T-helper 2 cell treated with Interferon-gamma antibody and Interleukin-4, amounts not matched to agents 5 μg/mL and 100 μg/mL, for 36 hours (primary cell): ENCODE results near the gene PLPPR4.
"Not testable (repeated sequence)": the region's sequence is repeated elsewhere in the genome, so short reads cannot be mapped to it uniquely, and the experiment has no call there.

Experiments used
- DNase-seq: peaks from one replicate; pipeline ENCODE4 v3.0.0; 2021; ENCODE audit warnings: low spot score
- H3K27ac Mint-ChIP-seq: one replicate; pipeline ENCODE4 v1.8.0; 2021; ENCODE audit warnings: mild to moderate bottlenecking, mixed read lengths
- H3K27me3 Mint-ChIP-seq: one replicate; pipeline ENCODE4 v1.8.0; 2021; ENCODE audit warnings: low read depth, mixed read lengths
- H3K36me3 Mint-ChIP-seq: one replicate; pipeline ENCODE4 v1.8.0; 2021; ENCODE audit warnings: low read depth, mixed read lengths
- H3K4me1 Mint-ChIP-seq: one replicate; pipeline ENCODE4 v1.8.0; 2021; ENCODE audit warnings: low read depth, mixed read lengths
- H3K4me3 Mint-ChIP-seq: one replicate; pipeline ENCODE4 v1.8.0; 2022; ENCODE audit warnings: mild to moderate bottlenecking, moderate library complexity, mixed read lengths
- H3K9me3 Mint-ChIP-seq: one replicate; pipeline ENCODE4 v1.8.0; 2021; ENCODE audit warnings: mixed read lengths

Gene PLPPR4

GRCh38 chr1:99246152-99246551, 18.1 kb upstream of the PLPPR4 start:
- H3K4me3 Mint-ChIP-seq: no peak overlapping the region
- H3K27me3 Mint-ChIP-seq: no peaks in the 10 kb centered on the region
- no peak for DNase-seq
- no peaks in the 10 kb centered on the region for H3K4me1 Mint-ChIP-seq
- H3K27ac Mint-ChIP-seq: no peak overlapping the region
- peaks cover 8% of the 10 kb centered on the region for H3K9me3 Mint-ChIP-seq
- H3K36me3 Mint-ChIP-seq: no peaks in the 10 kb centered on the region

- Mint-ChIP-seq H3K4me1 (no peaks in the 10 kb centered on the region), H3K36me3 (no peaks in the 10 kb centered on the region), H3K4me3 (no peak overlapping the region), H3K27me3 (no peaks in the 10 kb centered on the region), H3K9me3 (peaks cover 8% of the 10 kb centered on the region), H3K27ac (no peak overlapping the region)
- no peak for DNase-seq
These were observed 17.1 kb upstream of the PLPPR4 start for GRCh38 chr1:99247199-99247598.

GRCh38 chr1:99250728-99251127, 13.6 kb upstream of the PLPPR4 start:
- Mint-ChIP-seq H3K27me3 (no peaks in the 10 kb centered on the region), H3K4me1 (no peaks in the 10 kb centered on the region), H3K36me3 (no peaks in the 10 kb centered on the region), H3K27ac (no peak overlapping the region), H3K9me3 (no peaks in the 10 kb centered on the region), H3K4me3 (no peak overlapping the region)
- DNase-seq: no peak

DNA sequence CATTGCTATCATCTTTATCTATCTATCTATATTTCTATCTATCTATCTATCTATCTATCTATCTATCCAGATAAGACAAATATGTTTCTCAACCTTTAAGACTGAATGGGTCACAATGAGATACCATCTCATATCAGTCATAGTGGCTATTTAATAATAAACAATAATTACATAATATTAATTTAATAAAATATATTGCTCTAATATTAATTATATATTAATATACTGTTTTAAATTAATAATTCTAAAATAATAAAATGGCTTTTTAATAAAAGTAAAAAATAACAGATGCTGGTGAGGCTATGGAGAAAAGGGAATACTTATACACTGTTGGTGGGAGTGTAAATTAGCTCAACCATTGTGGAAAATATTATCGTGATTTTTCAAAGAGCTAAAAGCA, 13.0 kb upstream of the PLPPR4 start:
- Mint-ChIP-seq H3K4me3 (no peak overlapping the region), H3K9me3 (no peaks in the 10 kb centered on the region), H3K27me3 (no peaks in the 10 kb centered on the region), H3K36me3 (no peaks in the 10 kb centered on the region), H3K4me1 (no peaks in the 10 kb centered on the region), H3K27ac (no peak overlapping the region)
- DNase-seq: no peak

DNA sequence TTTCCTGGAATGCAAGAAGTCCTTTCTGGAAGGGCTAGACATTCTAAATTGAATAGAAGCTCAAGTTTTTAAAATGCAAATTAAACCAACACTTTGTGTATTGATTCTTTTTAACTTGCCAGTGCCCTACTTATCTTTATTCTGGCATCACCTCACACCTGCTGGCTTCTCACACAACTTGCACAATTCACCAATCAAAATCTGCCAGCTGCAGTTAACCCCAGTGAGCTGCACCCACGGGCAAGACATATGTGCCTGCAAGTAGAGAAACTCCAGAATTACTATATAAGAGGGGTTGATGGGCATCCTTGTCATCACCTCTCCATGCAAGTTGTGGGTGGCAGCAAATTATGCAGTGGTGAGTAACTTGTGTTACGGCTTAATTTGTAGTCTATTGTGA, 11.7 kb upstream of the PLPPR4 start:
- no peaks in the 10 kb centered on the region for H3K9me3 Mint-ChIP-seq
- DNase-seq: no peak
- no peaks in the 10 kb centered on the region for H3K36me3 Mint-ChIP-seq
- no peaks in the 10 kb centered on the region for H3K4me1 Mint-ChIP-seq
- no peak overlapping the region for H3K4me3 Mint-ChIP-seq
- no peaks in the 10 kb centered on the region for H3K27me3 Mint-ChIP-seq
- H3K27ac Mint-ChIP-seq: no peak overlapping the region

- not testable (repeated sequence) for H3K27ac Mint-ChIP-seq, H3K36me3 Mint-ChIP-seq, H3K4me1 Mint-ChIP-seq, H3K4me3 Mint-ChIP-seq, H3K9me3 Mint-ChIP-seq, DNase-seq
- peaks cover 27% of the 10 kb centered on the region for H3K27me3 Mint-ChIP-seq
These were observed 3.9 kb upstream of the PLPPR4 start for GRCh38 chr1:99260402-99260801.

DNA sequence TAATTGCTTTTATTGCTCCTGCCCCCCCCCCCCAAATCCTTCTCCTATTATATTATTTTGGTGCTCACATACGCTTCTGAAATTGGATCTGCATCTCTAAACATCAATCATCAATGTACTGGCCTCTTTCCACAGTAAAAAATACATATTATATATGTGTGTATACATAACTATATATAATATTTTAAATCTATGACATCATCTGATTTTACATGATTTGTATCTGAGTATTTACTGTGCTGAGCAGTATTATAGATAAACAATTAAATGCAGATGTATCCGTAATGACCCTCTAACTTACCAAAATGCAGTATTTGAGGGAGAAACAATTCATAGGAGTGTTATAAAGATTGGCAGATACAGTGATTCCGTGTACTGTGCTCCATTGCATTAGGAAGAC, 832 bp downstream of the PLPPR4 start:
- Mint-ChIP-seq H3K4me1 (no peaks in the 10 kb centered on the region), H3K9me3 (no peaks in the 10 kb centered on the region), H3K4me3 (no peak overlapping the region), H3K27ac (no peak overlapping the region), H3K36me3 (no peaks in the 10 kb centered on the region), H3K27me3 (peaks cover 30% of the 10 kb centered on the region)
- DNase-seq: no peak

- Mint-ChIP-seq H3K36me3 (no peaks in the 10 kb centered on the region), H3K4me3 (no peak overlapping the region), H3K27me3 (peaks cover 30% of the 10 kb centered on the region), H3K9me3 (no peaks in the 10 kb centered on the region), H3K27ac (no peak overlapping the region), H3K4me1 (no peaks in the 10 kb centered on the region)
- DNase-seq: no peak
These were observed 2.4 kb downstream of the PLPPR4 start for GRCh38 chr1:99266726-99267125.

GRCh38 chr1:99268021-99268420, 3.7 kb downstream of the PLPPR4 start:
- no peak overlapping the region for H3K4me3 Mint-ChIP-seq
- H3K27me3 Mint-ChIP-seq: peaks cover 23% of the 10 kb centered on the region
- H3K4me1 Mint-ChIP-seq: no peaks in the 10 kb centered on the region
- no peak overlapping the region for H3K27ac Mint-ChIP-seq
- H3K36me3 Mint-ChIP-seq: no peaks in the 10 kb centered on the region
- H3K9me3 Mint-ChIP-seq: no peaks in the 10 kb centered on the region
- no peak for DNase-seq

DNA sequence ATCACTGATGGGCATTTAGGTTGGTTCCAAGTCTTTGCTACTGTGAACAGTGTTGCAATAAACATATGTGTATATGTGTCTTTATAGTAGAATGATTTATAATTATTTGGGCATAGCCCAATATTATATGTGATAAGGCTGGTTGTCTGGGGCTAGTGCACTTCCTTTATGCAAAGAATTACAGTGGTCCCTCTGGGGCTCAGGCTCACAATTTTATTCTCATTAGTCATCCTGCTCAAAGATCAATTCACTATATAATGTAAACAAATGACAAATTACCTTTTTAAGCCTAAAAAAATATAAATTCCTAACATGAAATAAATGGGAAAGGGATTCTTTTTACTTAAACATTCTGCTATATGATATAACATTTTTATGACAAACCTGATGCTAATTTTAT, 5.0 kb downstream of the PLPPR4 start:
- H3K27ac Mint-ChIP-seq: no peak overlapping the region
- no peaks in the 10 kb centered on the region for H3K4me1 Mint-ChIP-seq
- DNase-seq: no peak
- H3K27me3 Mint-ChIP-seq: peaks cover 12% of the 10 kb centered on the region
- no peak overlapping the region for H3K4me3 Mint-ChIP-seq
- no peaks in the 10 kb centered on the region for H3K9me3 Mint-ChIP-seq
- H3K36me3 Mint-ChIP-seq: no peaks in the 10 kb centered on the region

DNA sequence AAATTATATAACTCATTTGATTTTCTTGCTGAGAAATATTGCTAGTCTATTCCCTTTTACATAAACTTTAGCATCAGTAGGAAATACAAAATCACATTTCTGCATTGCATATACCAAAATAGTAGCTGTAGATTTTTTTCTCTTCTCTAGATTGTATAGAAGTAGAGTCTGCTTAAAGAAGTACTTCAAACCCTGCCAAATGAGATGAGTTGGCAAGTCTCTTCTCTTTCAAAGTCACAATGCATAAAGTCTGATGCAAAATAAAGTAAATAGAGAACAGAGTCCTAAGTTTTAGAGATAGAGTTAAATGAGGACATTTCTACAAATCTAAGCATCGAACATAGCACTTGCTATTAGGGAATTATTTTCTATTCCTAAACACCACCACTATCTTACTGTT, 6.4 kb downstream of the PLPPR4 start:
- H3K9me3 Mint-ChIP-seq: no peaks in the 10 kb centered on the region
- no peaks in the 10 kb centered on the region for H3K4me1 Mint-ChIP-seq
- no peaks in the 10 kb centered on the region for H3K36me3 Mint-ChIP-seq
- H3K27me3 Mint-ChIP-seq: peaks cover under 1% of the 10 kb centered on the region
- H3K4me3 Mint-ChIP-seq: no peak overlapping the region
- DNase-seq: no peak
- no peak overlapping the region for H3K27ac Mint-ChIP-seq

DNA sequence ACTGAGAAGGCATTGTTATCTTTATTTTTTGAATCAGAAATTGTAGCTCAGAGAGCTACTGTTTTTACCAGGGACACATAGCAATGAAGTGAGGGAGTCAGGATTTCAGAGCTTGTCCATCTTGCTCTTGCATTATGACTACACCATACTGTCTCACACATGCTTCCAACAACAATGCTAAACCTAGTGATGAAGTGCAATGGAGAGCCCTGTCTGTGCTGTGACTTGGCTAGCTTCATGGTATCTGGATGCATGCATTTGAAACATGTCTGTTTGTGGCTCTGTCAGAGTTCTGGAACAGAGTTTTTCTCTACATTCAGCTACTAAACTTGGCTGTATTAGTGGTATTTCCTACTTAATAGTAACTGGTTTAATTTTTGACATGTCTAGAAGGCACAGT, 7.0 kb downstream of the PLPPR4 start:
- DNase-seq: no peak
- no peak overlapping the region for H3K27ac Mint-ChIP-seq
- no peaks in the 10 kb centered on the region for H3K9me3 Mint-ChIP-seq
- H3K4me3 Mint-ChIP-seq: no peak overlapping the region
- no peaks in the 10 kb centered on the region for H3K4me1 Mint-ChIP-seq
- no peaks in the 10 kb centered on the region for H3K36me3 Mint-ChIP-seq
- H3K27me3 Mint-ChIP-seq: no peaks in the 10 kb centered on the region

DNA sequence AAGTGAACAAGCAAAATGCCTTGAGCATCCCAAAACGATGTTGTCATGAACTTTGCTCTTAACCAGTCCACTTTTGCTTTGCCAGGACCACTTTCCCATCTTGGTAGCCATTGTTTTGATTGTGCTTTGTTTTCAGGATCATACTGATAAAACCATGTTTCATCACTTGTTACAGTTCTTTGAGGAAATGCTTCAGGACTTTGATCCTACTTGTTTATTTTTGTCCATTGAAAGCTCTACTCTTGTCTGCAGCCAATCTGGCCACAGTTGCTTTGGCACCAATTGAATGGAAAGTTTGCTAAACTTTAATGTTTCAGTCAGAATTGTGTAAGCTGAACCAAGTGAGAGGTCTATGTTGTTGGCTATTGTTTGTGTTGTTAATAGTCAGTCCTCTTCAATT, 12.8 kb downstream of the PLPPR4 start:
- Mint-ChIP-seq H3K9me3 (no peaks in the 10 kb centered on the region), H3K36me3 (no peaks in the 10 kb centered on the region), H3K4me1 (no peaks in the 10 kb centered on the region), H3K4me3 (no peak overlapping the region), H3K27me3 (no peaks in the 10 kb centered on the region), H3K27ac (no peak overlapping the region)
- no peak for DNase-seq

DNA sequence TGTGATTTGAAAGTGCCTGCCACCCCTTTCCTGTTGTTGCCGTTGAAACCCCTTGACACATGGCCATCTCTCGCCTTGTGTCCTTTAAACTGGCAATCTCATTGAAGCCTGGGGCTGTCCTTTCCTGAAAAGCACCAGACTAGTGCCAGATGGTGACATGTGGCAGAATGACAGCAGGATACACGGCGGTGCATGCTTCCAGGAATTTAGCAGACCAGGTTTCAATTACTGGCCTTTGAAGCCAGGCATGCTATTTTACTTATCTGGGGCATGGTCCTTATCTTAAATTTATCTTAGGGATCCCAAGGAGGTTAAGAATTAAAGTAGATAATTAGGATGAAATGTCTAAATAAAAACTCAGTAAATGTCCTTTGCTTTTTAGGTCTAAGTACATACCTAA, 15.2 kb downstream of the PLPPR4 start:
- no peak overlapping the region for H3K4me3 Mint-ChIP-seq
- no peaks in the 10 kb centered on the region for H3K36me3 Mint-ChIP-seq
- H3K27me3 Mint-ChIP-seq: no peaks in the 10 kb centered on the region
- no peak overlapping the region for H3K27ac Mint-ChIP-seq
- no peak for DNase-seq
- H3K4me1 Mint-ChIP-seq: no peaks in the 10 kb centered on the region
- no peaks in the 10 kb centered on the region for H3K9me3 Mint-ChIP-seq

DNA sequence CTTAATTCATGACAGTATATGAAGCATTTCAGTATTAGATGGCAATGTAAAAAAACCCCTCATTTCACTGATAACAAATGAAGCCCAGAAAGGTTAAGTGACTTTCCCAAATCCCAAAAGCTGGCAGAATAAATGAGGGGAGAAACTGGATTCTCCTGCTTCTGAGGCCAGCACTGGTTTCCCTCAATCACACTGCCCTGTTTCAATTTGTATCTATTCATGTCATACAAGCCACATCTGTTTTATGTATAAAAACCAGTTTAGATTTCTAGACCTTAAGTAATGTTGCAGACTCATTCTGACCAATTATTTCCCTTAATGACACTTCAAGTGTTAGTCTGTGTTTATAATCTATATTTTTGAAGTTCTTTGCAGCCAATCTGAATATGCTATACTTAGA, 16.8 kb downstream of the PLPPR4 start:
- no peaks in the 10 kb centered on the region for H3K9me3 Mint-ChIP-seq
- no peak overlapping the region for H3K27ac Mint-ChIP-seq
- no peak for DNase-seq
- no peaks in the 10 kb centered on the region for H3K4me1 Mint-ChIP-seq
- H3K36me3 Mint-ChIP-seq: no peaks in the 10 kb centered on the region
- H3K4me3 Mint-ChIP-seq: no peak overlapping the region
- H3K27me3 Mint-ChIP-seq: no peaks in the 10 kb centered on the region

DNA sequence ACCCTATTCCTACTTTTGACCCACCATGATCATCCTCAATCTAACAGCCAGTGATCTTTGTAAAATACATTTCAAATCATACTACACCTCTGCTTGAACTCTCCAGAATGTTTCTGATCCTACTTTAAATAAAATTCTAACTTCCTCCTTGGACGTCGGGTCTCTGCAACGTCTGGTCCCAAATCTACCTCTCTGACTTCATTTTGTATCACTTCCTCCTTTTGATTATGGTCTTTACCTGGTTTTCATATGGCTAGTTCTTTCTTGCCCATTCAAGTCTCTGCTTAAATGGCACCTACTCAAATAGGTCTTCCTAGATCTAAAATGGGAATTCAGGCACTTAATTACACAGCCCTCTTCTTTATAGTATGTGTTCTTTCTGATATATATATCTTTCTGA, 18.2 kb downstream of the PLPPR4 start:
- Mint-ChIP-seq H3K27me3 (no peaks in the 10 kb centered on the region), H3K4me3 (no peak overlapping the region), H3K27ac (no peak overlapping the region), H3K9me3 (no peaks in the 10 kb centered on the region), H3K4me1 (no peaks in the 10 kb centered on the region), H3K36me3 (no peaks in the 10 kb centered on the region)
- DNase-seq: no peak
